ENCODE results near the gene PLK3.

GRCh38 chr1:44812822-44813543, 12.8 kb downstream of the PLK3 start:
- no peak for TF ChIP-seq CTCF (IDR thresholded peaks at IDR 0.05; ENCODE audit: low read length)
- no peak for TF ChIP-seq EZH2 (IDR thresholded peaks at IDR 0.05; ENCODE audit: borderline replicate concordance, low read length)
